ENCODE data around the gene ITGA6.

ITGA6 gene

DNA sequence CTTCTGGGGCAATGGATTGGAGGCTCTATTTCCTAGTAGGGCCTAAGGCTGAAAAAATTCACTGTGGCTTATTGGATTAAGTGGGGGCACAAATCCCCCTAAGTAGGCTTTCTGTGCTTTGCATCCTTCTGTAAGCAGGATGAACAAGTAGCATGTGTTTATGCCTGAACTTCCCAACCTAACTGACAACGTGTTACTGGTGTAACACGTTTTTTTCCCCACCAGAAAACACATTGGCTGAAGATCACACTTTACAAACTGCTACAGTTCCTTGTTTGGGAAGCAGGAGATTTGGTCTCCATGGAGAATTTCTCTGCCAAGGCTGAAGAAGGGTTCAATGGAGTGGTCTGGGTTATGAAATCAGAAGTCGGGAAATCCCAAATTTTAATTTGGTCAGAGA lies 7.2 kb upstream of the ITGA6 start:
- no peak for DNase-seq

DNA sequence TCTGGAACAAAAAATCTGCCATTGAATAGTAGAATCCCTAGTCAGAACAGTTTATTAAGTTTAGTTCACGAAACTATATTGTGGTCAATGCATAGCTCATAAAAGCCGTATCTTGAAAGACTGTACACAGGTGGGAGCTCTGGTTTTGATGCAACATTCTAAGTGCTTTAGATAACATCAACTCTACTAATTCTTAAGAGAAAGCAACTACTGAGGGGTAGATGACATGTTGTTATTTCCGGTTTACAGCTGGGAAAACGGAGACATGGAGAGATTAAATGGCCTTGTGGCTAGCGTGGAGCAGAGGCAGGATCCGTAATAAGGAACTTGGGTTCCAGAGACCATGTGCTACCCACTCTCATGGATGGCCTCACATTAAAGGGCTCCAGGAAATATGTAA lies 4.2 kb upstream of the ITGA6 start:
- no peak for DNase-seq

DNA sequence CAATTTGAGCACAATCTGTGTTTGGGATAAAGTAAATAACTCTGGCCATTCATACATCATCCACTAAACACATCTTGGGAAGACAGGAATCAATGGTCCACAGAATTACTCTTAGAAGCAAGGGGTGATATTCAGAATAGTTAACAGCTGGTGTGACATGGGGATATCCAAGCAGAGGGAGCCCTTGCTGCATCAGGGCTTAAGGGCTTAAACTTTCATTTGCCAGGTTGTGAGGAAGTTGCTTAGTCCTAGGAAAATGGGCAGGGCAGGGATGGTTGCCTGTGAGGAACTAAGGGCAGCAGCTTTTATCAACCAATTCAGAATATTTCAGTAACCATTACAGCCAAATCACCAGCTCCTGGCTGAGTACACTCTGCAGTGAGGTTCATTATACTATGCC lies 2.0 kb upstream of the ITGA6 start:
- no peak for DNase-seq

DNA sequence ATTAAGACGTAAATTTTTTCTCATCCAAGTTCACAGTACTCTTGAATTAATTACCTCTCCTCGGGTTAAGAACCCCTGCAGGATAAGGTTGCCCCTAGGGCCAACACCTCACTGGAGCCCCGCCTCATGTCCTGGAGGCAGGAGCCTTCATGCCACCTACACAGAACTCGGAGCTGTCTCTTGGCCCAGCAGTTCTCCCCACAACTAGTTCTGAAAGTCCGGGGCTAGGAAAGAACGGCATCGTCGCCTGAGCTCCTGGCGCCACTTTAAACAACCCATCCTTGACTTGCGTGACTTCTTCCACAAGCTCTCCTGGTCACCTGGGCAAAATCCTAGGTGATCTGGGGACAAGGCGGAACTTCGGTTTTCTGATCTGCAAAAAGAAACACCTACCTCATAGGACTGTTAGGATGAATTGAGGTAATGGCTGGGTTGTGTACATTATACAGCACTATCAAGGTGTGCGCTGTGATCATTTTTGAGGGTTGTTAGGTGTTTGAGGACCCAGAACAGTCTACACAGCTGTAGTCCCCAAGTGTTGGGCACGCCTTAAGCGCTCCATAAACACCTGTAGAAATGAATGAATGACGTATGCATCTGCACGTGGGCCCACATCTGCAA lies 641 bp upstream of the ITGA6 start:
- DNase-seq = no peak

DNA sequence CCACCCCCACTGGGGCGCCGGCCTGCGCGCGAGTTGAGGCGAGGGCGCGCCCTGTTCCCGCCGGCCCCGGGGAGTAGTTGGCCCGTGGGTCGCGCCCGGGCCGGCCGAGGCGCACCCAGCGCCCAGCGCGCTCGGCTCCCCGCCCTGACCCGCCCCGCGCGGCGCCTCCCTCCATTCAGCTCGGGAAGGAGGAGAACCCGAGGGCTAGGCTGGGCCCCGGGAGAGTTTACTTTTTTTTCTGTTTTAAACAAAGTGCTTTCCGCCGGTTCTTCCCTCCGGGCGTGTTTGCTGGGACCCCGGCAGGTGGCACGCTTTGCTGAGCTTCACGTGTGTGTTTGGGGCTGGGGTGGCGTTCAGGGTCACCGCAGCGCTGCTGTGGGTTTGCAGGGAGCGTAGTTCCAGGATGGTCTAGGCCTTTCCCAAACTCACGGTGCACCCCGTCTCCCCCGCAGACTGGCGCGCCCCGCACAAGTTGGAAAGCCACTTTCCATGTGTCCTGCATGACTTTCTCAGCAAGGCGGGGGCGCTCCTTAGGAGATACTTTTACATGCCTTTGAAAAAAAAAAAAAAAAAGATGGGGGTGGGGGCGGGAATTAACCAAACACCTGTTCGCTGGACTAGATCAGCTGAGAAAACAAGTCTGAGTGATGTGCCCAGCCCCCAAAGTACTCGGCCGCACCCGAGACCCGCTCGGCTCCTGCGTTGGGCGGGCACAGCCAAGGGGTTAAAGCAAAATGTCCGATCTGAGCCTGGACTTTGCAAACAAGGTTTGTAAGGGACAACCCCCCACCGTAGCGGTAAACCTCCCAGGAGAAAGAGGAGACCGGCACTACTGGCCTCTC lies 825 bp downstream of the ITGA6 start:
- no peak for DNase-seq

DNA sequence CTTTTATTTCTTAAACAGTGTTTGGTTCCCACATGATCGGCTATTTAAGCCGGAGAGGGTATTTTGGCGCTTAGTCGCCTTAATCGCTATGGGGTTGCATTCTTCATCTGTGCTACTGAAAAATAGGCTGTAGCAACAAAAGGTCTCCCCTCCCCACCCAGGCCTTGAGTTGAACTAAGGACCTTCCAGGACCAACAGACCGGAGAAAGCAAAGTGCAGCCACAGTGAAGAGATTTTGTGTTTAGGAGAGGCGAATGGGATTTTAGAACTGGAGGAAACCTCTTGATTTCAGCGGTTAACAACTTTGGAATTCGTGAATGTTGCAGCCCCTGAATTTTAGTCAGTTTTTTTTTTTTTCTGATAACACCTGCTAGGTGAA lies 1.4 kb downstream of the ITGA6 start:
- no peak for DNase-seq

DNA sequence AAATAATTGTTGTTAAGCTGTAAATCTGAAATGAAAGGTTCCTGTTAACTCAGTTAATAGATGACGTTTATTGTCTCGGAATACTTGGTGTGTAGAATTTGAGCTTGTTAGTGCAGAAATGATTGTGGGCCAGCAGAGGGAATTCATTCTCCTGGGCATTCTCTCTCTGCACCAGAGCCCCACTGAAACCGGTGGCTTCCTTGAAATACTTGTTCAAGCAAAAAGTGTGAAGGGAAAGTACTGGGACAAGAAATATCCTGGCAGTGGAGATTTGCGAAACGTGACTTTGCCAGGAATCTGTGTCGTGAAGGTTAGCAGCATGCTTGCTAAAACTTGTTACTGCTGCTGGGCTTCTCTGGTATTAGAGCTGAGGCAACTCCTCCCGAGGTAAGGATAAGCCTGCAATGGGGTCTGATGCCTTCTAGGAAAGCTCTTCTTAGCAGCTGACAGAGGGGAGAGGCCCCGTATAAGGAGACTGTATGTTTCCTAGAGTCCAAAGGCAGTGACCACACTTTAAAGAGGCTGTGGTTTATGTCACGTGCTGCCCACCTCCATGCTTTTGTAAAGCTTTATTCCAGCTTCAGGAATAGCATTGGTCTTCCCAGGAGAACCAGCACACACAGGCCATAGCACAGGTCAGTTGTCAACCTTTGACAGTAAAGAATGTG lies 2.0 kb downstream of the ITGA6 start:
- no peak for DNase-seq

DNA sequence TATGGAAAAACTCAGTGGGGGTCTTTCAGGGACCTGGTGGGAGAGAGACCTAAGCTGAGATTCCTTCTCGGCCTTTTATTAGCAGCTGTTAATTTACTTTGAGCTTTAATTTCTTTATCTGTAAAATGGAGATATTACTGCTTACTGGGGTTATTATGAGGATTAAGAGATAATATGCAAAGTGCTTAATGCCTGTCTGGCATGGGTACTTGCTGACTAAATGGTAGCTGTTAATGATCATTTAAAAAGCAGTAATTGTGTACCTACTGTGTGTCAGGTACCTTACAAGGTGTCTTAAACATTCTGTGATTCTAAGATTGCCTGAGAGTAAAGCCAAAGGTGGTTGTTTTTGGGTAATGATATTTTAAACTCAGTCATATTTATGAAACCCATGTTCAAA lies 2.6 kb downstream of the ITGA6 start:
- no peak for DNase-seq

DNA sequence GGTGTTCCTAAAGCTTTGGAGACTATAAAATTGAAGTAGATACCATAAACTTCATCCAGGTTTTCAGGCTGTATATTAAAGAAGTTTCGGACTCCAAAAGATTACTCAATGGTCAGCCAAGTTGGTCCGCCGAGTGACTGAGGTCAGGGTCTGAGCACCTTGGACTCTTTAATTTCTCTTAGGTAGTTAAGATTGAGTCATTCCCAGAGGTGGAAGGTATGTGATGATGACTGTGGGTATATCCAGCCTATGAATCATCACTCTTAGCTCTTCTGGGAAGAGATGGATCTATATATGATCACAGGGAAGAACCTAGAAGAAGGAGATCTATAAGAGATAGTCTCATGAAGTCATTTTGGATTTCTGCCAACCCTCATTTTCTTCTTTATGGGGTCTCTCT lies 3.3 kb downstream of the ITGA6 start:
- DNase-seq = no peak

DNA sequence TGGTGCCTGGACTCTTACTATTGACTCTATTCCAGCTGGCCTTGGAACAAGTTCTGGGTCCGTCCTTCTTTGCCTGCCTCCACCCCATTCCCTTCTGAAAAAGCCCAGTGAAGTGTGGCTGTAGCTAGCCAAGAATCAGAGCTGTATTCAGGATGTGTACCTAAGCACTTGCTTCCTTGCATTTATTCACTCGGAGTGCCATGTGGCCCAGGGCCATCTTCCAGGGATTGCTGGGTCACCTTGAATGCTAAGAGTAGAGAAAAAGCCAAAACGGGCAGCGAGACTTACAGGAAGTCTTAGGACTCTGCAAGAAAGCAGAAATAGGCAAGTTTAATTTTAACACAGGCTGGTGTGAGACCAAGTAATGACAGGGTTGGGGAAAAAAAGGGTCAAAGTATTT lies 4.1 kb downstream of the ITGA6 start:
- no peak for DNase-seq

DNA sequence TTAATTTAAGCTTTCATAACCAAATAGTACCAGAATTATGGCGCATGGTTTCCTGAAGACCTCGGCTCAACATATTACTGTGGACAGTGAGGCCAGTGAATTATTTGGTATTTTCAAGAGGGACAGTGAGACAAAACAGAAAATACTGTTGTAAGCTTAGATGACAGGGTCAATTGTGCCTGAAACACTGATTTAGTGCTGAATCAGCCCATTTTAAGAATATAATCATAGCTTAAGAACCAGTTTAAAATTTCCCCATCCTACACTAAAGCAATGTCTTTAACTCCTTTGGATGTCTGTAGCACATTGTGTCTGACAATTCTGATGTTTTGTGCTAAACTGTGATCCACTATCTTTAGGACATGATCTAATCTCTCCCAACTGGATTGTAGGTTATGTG lies 4.6 kb downstream of the ITGA6 start:
- no peak for DNase-seq

DNA sequence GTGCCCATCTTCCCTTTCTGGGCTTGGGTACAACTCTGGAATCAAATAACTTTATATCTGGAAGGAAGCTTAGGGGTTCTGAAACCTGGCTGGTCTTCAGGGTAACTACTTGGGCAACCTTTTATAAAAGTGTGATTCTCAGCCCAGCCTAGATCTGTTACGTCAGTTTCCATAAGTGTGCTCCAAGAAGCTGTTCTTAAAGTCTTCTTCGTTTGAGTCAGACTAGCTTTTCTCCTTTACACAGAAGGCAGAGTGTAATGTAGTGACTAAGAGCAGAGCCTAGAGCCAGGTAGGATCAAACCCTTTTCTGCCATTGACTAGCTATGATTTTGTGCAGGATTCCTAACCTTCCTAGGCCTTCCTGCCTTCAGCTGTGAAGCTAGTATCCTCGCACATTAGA lies 5.8 kb downstream of the ITGA6 start:
- DNase-seq = no peak

DNA sequence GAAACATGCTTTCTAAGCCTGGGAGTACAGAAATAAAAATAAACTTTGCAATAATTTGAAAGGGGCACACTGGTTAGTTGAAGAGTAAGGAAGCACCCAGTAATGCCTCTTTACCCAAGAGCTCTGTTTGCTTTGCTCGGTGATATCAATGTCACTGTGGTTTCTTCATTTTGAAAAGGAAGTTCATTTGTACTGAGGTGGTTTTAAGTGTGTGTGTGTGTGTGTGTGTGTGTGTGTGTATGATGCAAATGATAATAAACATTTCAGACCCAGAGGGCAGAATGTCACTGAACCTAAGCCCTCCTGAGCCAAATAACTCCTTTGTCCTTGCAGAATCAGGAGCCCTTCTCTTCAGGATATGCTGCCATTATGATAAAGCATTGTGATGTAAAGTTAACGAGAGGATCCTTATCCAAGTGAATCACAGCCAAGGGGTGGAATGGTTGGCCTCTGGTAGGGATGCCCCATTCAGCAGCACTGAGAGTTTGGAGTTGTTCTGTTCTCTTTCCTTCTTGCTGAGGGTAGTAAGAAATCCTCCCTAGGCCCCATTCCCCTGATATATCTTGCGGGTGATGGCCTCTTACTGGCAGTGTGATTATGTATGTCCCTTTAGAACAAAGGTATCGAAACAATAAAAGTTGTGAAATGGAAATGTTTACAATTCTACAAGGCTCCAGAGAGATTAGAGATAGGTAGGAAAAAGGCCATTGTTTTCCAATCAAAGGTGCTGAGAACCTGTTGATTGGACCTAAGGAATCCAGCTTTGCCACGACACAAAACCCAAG lies 7.6 kb downstream of the ITGA6 start:
- DNase-seq = peak; percentile 37

DNA sequence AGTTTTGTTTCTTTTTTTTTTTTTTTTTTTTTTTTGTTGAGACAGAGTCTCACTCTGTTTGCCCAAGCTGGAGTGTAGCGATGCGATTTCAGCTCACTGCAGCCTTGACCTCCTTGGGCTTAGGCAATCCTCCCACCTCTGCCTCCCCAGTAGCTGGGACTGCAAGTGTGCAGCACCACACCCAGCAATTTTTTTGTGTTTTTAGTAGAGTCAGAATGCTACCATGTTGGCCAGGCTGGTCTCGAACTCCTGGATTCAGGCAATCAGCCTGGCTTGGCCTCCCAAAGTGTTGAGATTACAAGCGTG lies 8.2 kb downstream of the ITGA6 start:
- no peak for DNase-seq

DNA sequence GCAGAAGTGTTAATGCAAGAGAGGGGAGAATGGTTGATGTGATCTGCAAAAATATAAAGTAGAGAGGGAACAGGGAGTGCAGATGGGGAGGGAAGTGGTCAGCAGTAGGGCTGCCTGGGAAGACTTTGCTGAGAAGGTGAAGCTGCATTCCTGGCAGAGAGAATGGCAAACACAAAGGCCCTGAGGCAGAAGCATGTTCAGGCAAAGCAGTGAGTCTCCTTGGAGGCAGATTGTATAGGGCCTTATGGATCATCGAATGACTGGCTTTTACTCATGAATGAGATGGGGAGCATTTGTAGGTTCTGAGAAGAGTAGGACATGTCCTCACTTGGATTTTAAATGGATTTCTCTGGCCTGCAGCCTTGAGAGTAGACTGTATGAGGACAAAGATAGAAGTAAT lies 9.5 kb downstream of the ITGA6 start:
- no peak for DNase-seq

DNA sequence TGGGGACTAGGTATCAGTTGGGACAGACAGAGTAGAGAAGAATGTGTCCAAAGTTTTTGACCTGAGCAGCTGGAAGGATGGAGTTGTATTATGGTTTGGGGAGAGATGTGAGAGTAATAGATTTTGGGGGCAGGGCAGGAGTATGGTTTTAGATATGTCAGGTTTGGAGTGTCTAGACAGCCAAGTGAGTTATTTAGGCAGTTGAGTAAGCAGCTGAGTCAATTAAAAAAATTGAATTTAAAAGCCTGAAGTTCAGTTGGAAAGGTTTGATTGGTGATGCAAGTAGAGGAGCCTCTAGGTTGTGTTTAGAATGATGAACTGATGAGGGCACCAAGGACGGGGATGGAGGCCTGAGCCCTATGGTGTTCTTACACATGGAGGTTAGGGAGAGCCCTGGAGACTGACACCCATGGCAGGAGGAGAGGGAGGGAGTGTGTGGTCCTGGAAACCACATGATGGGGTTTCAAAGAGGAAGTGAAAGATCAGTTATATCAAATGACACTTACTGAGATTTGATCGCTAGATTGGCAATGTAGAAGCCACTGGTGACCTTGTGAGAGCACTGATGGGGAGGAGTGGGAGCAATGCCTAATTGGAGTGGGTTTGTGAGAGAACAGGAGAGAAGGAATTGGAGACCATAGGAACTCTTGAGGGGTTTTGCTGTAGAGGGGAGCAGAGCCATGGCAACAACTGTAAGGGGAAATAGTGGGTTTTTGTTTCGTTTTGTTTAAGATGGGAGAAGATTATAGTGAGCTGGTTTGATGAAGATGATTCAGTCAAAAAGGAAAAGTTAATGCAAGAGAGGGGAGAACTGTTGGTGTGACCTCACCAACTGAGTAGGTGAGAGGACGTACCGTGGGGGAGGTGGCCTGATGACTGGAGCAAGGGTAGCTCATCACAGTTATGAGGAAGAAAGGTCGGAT lies 10.3 kb downstream of the ITGA6 start:
- DNase-seq = no peak

DNA sequence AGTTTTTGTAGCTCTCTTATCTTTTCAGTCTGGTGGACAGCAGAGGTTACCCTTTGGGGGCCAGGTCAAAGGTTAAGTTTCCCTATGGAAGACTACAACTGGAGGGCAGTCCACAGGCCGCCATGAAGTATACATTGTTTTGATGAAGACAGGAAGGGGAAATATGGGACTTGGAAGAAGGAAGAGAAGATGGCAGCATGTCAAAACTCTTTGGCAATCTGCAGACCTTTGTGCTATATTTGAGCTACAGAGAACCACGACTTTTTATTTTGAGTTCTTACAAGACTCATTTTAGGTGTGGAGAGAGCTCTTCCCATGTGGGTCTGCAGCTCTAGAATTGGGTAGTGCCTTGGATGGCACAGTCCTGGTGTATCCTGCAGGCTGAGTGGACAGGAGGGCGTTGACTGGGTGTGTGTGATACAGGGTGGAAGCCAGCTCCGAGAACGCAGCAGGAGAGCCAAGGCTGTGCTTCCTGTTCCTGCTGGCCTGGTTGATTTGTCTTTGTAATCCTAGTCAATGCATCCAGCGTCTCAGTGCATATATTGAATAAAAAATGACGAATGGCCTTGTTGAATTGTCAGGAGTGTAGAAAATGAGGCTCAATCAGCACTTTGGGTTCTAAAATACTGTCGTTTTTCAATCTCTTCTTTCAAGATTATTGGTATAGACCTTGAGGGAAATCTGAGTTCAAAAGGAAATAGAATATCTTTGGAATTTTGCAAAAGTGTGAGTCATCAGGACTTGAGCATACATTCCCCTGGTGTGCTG lies 11.5 kb downstream of the ITGA6 start:
- DNase-seq = no peak

DNA sequence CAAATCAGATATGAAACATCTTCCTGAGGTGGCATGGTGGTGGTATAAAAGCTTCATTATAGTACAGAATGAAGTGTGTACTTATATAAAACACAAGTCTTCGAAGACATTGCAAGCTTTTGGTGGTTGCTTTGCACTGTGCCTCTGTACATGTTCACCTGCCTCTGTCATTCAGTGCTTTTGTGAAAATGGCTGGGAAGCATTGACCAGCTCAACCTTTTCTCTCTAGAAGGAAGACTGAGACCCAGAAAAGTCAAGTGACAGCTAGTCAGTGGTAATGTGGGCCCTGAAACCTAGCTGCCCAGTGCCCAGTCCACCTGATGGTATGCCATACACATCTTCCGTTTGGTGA lies 12.1 kb downstream of the ITGA6 start:
- DNase-seq = no peak

DNA sequence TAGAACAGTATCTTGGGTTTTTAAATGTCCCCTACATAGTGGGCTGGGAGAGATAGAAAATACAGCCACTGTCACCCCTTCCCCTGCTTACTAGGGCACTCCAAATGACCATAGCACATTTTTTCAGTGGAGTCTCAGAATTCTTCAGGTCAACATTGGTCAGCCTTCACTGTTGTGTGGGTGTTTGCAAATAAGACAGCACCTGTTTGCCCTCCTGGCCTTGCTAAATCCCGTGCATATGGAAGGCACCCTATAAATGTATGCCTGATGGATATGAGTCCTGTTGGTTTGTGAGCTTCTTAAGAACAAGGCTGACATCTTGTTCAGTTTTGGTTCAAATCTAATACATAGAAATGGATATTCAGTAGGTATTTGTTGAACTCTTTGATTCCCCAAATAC lies 12.5 kb downstream of the ITGA6 start:
- no peak for DNase-seq

DNA sequence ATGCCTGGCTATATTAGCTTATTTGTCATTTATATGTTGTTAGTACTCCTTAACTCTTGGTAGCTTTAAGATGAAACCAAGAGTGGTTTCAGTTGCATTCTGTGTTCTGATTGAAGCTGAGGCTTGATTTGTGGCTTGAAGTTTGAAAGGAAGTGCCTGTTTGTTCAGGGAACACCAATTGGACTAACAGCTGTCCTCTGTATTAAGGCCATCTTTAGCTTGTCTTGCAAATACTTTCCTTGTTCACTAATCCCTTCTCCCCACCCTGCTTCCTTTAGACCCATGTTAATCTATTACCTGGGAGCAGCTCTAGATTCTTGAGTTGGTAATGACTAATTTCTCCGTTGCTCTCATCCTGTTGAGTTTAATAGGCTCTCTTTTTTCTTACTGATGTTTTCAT lies 13.4 kb downstream of the ITGA6 start:
- DNase-seq = no peak

DNA sequence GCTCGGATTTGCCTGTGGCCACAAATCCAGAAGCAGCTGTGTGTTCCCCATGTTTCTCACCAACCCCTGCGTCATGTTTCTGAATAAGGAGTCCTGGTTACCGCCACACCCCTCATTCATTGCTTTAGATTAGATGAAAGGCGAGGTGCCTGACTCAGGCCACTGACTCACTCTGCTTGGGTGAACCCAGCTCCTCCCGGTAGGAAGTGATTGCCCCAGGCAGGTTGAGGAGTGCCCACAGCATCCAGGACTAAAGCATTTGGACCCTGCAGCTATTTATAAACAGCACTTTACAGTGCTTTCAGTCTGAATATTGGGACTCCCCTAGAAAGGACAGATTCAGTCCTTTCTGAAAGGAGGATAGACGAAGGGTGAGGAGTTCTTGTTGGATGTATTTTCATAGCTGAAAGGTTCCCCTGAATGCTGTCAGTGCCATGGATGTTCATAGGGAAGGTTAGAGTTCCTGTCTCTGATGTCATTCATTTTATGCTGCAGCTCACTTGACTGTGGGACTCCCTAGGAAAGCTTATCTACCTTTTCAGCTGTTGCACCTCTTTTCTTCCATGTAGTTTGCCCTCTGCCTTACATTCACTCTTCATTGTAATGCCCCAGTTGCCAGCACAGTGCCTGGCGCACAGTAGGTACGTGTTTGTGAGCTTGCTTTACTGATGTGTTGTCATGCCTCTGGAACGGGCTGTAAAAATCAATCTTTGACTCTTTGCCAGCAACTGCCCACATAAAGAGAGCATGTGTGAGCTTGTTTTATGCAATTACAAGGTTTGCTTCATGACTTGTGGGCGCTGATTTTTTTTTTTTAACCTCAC lies 14.9 kb downstream of the ITGA6 start:
- DNase-seq = no peak

Measured in NCI-H2029 (cell line).